ENCODE results near the gene RIT1. TPM values are rescaled to one million over a fixed set of nuclear protein-coding genes. Genes with fewer than 3 reads are reported as not detected.
A peak's percentile ranks its signal among the peaks of the same experiment; 100 is the strongest.
"Not testable (repeated sequence)": the region's sequence is repeated elsewhere in the genome, so short reads cannot be mapped to it uniquely, and the experiment has no call there.

The RIT1 gene
- total RNA-seq, 1 experiment from 2014 or later = 27.2 TPM

- CTCF ChIA-PET = interaction anchor here (0.7 to 4.4 kb wide), 3 partner anchors 47 to 76 kb away, joined by 5 to 26 read pairs (median 5); no protein-coding TSS in a partner anchor
- no peaks in the 10 kb centered on the region for H3K27me3 Mint-ChIP-seq (ENCODE audit: low read depth)
- no peak overlapping the region for H3K27ac Mint-ChIP-seq
- no peak for ATAC-seq
- H3K4me3 Mint-ChIP-seq = peak overlapping the region; percentile 45
- POLR2A ChIA-PET = no interaction called here
- peaks cover 56% of the 10 kb centered on the region for H3K36me3 Mint-ChIP-seq
- no peak for DNase-seq (ENCODE audit: low spot score)
- H3K9me3 Mint-ChIP-seq = no peaks in the 10 kb centered on the region
- TF ChIP-seq NR1H2 (CRISPR knock-in tag; IDR thresholded peaks at IDR 0.05) = no peak
- peaks cover 15% of the 10 kb centered on the region for H3K4me1 Mint-ChIP-seq
Observed at GRCh38 chr1:155932081-155932480, 20.9 kb upstream of the RIT1 start.

- peak overlapping the region; percentile 45 for H3K4me3 Mint-ChIP-seq
- CTCF ChIA-PET = interaction anchor here (0.7 to 4.4 kb wide), 3 partner anchors 58 to 83 kb away, joined by 5 to 26 read pairs (median 6); no protein-coding TSS in a partner anchor
- TF ChIP-seq ZNF121 (CRISPR knock-in tag; IDR thresholded peaks at IDR 0.05) (peak; percentile 42; the same call in 1 of the 2 replicates), ZNF425 (CRISPR knock-in tag; conservative IDR thresholded peaks at IDR 0.05) (no peak), JAZF1 (CRISPR knock-in tag; IDR thresholded peaks at IDR 0.05) (no peak)
- POLR2A ChIA-PET = interaction anchor here (0.7 kb wide), 1 partner anchor 14 kb away, joined by 6 read pairs; no protein-coding TSS in a partner anchor
- H3K27me3 Mint-ChIP-seq (ENCODE audit: low read depth) = no peaks in the 10 kb centered on the region
- no peak for DNase-seq (ENCODE audit: low spot score)
- H3K4me1 Mint-ChIP-seq = peaks cover 15% of the 10 kb centered on the region
- H3K27ac Mint-ChIP-seq = peak overlapping the region; percentile 41; the same call in 1 of the 2 replicates
- peaks cover 62% of the 10 kb centered on the region for H3K36me3 Mint-ChIP-seq
- no peak for ATAC-seq
- H3K9me3 Mint-ChIP-seq = no peaks in the 10 kb centered on the region
Observed at GRCh38 chr1:155931332-155932038, 20.3 kb upstream of the RIT1 start.

- peaks cover 70% of the 10 kb centered on the region for H3K36me3 Mint-ChIP-seq
- not testable (repeated sequence) for H3K27ac Mint-ChIP-seq; ATAC-seq; H3K9me3 Mint-ChIP-seq; DNase-seq (ENCODE audit: low spot score); H3K27me3 Mint-ChIP-seq (ENCODE audit: low read depth)
- H3K4me1 Mint-ChIP-seq = peaks cover 15% of the 10 kb centered on the region
- POLR2A ChIA-PET = interaction anchor here (0.7 kb wide), 1 partner anchor 14 kb away, joined by 6 read pairs; no protein-coding TSS in a partner anchor
- CTCF ChIA-PET = interaction anchor here (1.3 to 1.6 kb wide), 2 partner anchors 59 to 84 kb away, joined by 5 to 6 read pairs; no protein-coding TSS in a partner anchor
- H3K4me3 Mint-ChIP-seq = peak overlapping the region; percentile 33
Observed at GRCh38 chr1:155930725-155931124, 19.6 kb upstream of the RIT1 start.

- no peaks in the 10 kb centered on the region for H3K27me3 Mint-ChIP-seq (ENCODE audit: low read depth)
- ATAC-seq (no peak), DNase-seq (ENCODE audit: low spot score) (no peak)
- ChIA-PET POLR2A (no interaction called here), CTCF (interaction anchor here (0.7 kb wide), 1 partner anchor 10 kb away, joined by 3 read pairs; no protein-coding TSS in a partner anchor)
- H3K4me1 Mint-ChIP-seq = peaks cover 15% of the 10 kb centered on the region
- TF ChIP-seq GTF2I (CRISPR knock-in tag; conservative IDR thresholded peaks at IDR 0.05) (no peak), MXD4 (CRISPR knock-in tag; IDR thresholded peaks at IDR 0.05; ENCODE audit: borderline replicate concordance) (no peak), AR (CRISPR knock-in tag; IDR thresholded peaks at IDR 0.05) (no peak), E2F5 (CRISPR knock-in tag; IDR thresholded peaks at IDR 0.05) (no peak), PRRX2 (CRISPR knock-in tag; IDR thresholded peaks at IDR 0.05) (no peak), NFATC4 (CRISPR knock-in tag; IDR thresholded peaks at IDR 0.05) (no peak), ZNF138 (CRISPR knock-in tag; conservative IDR thresholded peaks at IDR 0.05) (no peak)
- H3K4me3 Mint-ChIP-seq = no peak overlapping the region
- H3K36me3 Mint-ChIP-seq = peaks cover 76% of the 10 kb centered on the region
- H3K27ac Mint-ChIP-seq = no peak overlapping the region
- H3K9me3 Mint-ChIP-seq = no peaks in the 10 kb centered on the region
Observed at GRCh38 chr1:155929057-155929456, 17.9 kb upstream of the RIT1 start.

Measured in WTC11 (cell line).